ENCODE data around the gene HAL.

DNA sequence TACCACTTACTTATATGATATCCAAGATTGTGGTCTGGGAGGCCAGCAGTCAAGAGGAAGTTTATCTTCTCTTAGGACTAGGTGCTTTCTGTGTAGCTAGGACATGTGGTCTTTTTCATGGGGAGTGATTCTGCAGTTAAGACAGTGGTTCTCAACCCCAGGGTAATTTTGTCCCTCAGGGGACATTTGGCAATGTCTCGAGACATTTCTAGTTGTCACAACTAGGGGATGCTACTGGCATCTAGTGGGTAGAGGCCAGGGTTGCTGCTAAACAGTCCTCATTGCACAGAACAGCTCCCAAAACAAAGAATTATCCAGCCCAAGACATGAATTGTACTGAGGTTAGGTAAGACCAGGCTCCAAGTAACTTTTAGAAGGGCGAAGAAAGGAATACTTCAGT, 33.0 kb downstream of the HAL start:
- TF ChIP-seq, protein P1, sequence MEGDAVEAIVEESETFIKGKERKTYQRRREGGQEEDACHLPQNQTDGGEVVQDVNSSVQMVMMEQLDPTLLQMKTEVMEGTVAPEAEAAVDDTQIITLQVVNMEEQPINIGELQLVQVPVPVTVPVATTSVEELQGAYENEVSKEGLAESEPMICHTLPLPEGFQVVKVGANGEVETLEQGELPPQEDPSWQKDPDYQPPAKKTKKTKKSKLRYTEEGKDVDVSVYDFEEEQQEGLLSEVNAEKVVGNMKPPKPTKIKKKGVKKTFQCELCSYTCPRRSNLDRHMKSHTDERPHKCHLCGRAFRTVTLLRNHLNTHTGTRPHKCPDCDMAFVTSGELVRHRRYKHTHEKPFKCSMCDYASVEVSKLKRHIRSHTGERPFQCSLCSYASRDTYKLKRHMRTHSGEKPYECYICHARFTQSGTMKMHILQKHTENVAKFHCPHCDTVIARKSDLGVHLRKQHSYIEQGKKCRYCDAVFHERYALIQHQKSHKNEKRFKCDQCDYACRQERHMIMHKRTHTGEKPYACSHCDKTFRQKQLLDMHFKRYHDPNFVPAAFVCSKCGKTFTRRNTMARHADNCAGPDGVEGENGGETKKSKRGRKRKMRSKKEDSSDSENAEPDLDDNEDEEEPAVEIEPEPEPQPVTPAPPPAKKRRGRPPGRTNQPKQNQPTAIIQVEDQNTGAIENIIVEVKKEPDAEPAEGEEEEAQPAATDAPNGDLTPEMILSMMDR (IDR thresholded peaks at IDR 0.05): no peak
- no peak for TF ChIP-seq POLR2A (IDR thresholded peaks at IDR 0.05)
